Measurements from ENCODE around the gene MSI2.

- TF ChIP-seq EZH2 (IDR thresholded peaks at IDR 0.05) (no peak), POLR2AphosphoS5 (IDR thresholded peaks at IDR 0.05; ENCODE audit: borderline replicate concordance, low read depth, low read length) (no peak), FOXP2 (optimal IDR thresholded peaks at IDR 0.05; ENCODE audit: control extremely low read depth, extremely low read length, insufficient read depth) (no peak)
Observed at GRCh38 chr17:57703273-57703672, 446.9 kb downstream of the MSI2 start.

Measured in SK-N-MC (cell line).